HG02938 (cell line): ENCODE data around the gene KRTAP5-3.

ENCODE experiments used
- ATAC-seq: cut with Tn5 transposase; IDR thresholded peaks from one replicate; pipeline ENCODE4 v1.9.1; 2021; ENCODE audit warnings: mild to moderate bottlenecking, moderate library complexity; ENCODE audit not compliant: unreplicated experiment

The KRTAP5-3 gene

GRCh38 chr11:1566381-1567051 lies 41.7 kb downstream of the KRTAP5-3 start:
- no peak for ATAC-seq

GRCh38 chr11:1565904-1566247 lies 42.4 kb downstream of the KRTAP5-3 start:
- no peak for ATAC-seq

- ATAC-seq = no peak
These were observed 42.9 kb downstream of the KRTAP5-3 start for GRCh38 chr11:1565173-1565903.

- ATAC-seq = no peak
These were observed 43.6 kb downstream of the KRTAP5-3 start for GRCh38 chr11:1564535-1565172.

- ATAC-seq = no peak
These were observed 44.3 kb downstream of the KRTAP5-3 start for GRCh38 chr11:1563697-1564534.

GRCh38 chr11:1563149-1563638 lies 45.1 kb downstream of the KRTAP5-3 start:
- no peak for ATAC-seq

GRCh38 chr11:1562469-1563148 lies 45.7 kb downstream of the KRTAP5-3 start:
- ATAC-seq = no peak

GRCh38 chr11:1561955-1562354 lies 46.3 kb downstream of the KRTAP5-3 start:
- ATAC-seq = no peak

GRCh38 chr11:1561266-1561665 lies 47.0 kb downstream of the KRTAP5-3 start:
- no peak for ATAC-seq

GRCh38 chr11:1560649-1561251 lies 47.5 kb downstream of the KRTAP5-3 start:
- no peak for ATAC-seq

GRCh38 chr11:1560002-1560648 lies 48.1 kb downstream of the KRTAP5-3 start:
- ATAC-seq = no peak

GRCh38 chr11:1559111-1559951 lies 48.9 kb downstream of the KRTAP5-3 start:
- ATAC-seq = no peak

- ATAC-seq = no peak
These were observed 49.5 kb downstream of the KRTAP5-3 start for GRCh38 chr11:1558775-1559110.

- ATAC-seq = no peak
These were observed 50.1 kb downstream of the KRTAP5-3 start for GRCh38 chr11:1557904-1558774.
